ENCODE results near the gene NBEAL2.

Gene NBEAL2

DNA sequence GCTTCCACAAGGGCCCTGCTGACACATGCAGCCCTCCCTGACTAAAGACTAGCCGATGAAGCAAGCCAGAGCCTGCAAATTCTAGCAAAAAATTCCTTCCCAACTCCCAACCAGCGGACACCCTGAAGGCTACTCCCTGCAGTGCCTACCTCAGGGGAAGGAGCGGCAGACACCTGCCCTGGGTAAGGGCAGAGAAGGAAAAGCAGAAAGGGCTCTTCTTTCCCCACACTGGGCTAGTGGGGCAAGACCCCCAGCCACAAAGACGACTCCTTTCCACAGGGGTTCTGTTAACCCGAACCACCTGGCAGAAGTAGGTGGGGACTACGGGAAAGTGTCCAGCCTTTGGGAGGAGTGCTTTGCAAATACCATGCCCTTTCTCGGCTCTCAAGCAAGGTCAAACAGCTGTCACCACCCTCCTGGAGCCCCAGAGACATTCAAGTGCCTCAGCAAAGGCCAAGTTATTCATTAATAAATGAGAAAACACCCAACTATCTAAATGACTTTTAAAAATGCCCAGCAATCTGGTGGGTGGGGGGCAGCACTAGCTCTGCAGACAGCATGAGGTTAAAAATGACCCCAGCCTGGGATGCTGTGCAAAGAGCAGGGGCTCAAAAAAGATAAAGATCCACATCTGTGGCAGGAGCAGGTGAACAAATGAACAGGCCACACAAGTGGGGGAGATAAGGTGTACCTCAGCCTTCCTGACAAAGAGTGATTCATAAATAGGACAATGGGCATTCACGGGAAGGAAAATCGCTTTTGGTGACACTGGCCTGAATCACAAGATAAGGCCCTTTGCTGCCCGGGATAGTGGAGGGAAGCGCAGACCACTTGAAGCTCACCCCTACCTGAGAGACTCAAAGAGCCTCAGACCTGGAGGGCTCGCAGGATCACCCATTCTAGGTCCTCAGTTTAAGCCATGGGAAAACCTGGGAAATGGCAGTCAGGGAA is 36.0 kb upstream of the NBEAL2 start:
- DNase-seq (ENCODE audit: low read depth in 2 of 2), result no peak

DNA sequence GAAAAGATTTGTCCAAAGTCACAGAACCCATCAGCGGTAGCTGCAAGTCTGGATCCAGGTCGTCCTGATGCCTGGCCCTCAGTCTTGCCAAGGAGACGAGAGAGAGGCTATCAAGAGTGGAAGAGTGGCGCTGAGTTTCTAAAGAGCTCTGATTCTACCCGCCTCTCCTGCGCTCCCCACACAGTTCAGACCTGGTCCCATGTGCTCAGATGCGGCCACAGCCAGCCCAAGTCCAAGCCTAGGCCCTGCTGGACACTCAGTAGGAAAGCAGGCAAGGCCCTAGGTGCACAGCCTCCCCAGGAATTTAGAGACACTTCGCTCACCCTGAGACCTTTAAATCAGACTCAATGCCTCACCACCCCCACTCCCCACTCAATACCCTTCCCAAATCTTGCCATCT is 35.3 kb upstream of the NBEAL2 start:
- no peak for DNase-seq (ENCODE audit: low read depth in 2 of 2)

DNA sequence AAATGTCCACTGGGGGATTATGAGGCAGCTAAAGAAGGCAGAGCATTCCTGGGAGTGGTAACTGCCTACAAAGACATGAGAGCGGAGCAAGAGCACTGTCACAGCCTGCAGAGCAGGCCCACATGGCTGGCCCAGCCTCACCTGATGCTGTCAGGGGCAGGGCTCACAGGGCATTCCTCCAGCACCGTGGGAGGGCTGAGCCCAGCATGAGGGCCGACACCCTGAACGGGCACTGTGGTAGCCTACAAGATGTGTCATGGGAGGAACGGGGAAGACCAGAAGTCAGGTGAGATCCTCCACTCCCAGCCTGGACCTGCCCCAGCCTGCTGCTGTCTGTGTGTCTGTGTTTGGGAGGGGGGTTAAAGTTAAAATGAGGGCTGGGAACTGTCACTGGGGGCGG is 33.0 kb upstream of the NBEAL2 start:
- DNase-seq (ENCODE audit: low read depth in 2 of 2), result no peak

DNA sequence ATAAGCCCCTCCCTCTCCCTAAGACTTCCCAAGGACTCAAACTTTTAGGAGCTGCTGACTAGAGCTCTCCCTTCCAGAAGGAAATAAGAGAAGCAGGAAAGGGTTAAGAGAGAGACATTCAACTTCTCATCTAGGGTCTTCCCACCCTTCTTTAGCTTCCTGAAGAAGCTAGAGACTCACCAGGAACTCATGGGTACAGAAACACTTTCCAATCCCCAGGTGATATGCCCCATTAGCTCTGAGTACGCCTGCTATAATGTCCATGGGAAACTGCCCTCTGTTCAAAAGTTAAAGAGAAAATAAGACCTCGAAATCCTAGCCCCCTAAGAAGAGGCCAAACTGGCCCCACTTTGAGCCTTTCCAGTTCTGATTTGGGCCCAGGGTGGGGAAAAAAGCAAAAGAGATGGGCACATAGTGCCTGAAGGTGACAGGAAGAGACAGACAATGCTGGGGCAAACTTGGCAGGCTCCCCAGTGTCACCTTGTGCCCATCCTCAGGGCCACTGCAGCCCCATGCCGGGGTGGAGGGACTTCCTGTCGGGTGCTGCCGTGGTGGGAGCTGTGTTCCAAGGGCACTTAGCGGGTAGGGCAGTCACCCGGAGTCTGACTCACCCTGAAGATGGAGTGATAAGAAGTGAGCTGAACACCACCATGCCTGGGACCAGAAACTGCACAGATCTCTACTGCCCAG is 32.5 kb upstream of the NBEAL2 start:
- DNase-seq (ENCODE audit: low read depth in 2 of 2), result peak; percentile 53 to 57

DNA sequence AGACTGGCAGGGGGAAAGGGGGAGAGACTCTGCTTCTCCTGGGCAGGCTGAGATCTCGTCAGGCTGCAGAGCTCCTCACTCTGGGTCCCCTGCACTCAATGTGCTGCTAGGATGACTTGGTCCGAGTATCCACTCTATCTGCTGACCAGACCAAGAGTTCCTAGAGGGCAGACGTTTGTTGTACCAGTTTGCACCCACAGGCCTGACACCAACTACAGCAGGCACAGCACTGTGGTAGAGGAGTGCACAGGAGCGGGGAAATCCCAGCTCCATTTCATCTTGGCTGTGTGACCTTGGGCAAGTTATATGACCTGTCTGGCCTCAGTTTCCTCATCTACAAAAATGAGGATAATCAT is 31.9 kb upstream of the NBEAL2 start:
- no peak for DNase-seq (ENCODE audit: low read depth in 2 of 2)

DNA sequence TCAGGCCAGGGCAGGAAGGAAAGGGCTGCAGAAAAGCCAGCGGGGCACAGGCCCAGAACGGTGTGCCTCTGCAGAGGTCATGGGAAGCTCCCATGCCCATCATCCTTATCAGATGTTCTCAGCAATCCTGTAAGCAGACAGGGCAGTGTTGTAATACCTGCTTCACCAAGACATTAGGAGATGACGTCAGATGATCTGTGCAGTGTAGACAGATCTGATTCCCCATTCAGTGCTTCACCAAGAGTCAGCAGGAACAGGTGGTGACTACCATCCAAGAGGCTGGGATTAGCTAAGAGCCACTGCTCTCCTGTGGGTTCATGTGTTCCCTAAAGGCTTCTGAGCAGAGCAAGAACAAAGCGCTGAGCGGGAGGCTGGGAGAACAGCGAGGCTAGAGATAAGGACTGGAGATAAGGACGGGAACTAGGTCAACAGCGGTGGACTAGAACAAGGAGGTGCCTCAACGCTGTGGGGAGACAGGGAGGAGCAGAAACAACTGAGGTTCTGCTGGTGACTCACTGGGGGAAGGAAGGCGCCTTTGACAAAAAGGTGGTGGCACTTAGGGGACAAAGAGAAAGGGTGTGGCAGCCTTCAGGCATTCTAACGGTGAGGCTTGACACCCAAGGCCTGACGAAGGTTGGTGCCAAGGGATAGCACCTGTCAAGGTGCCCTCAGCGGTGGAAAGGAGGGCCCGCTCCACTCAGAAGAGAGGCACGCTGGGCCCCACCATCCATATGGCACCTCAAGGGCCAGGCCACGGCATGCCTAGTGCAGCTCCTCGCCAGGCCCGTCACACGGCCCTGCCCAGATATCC is 31.3 kb upstream of the NBEAL2 start:
- DNase-seq (ENCODE audit: low read depth in 2 of 2), result peak; percentile 51 to 53

DNA sequence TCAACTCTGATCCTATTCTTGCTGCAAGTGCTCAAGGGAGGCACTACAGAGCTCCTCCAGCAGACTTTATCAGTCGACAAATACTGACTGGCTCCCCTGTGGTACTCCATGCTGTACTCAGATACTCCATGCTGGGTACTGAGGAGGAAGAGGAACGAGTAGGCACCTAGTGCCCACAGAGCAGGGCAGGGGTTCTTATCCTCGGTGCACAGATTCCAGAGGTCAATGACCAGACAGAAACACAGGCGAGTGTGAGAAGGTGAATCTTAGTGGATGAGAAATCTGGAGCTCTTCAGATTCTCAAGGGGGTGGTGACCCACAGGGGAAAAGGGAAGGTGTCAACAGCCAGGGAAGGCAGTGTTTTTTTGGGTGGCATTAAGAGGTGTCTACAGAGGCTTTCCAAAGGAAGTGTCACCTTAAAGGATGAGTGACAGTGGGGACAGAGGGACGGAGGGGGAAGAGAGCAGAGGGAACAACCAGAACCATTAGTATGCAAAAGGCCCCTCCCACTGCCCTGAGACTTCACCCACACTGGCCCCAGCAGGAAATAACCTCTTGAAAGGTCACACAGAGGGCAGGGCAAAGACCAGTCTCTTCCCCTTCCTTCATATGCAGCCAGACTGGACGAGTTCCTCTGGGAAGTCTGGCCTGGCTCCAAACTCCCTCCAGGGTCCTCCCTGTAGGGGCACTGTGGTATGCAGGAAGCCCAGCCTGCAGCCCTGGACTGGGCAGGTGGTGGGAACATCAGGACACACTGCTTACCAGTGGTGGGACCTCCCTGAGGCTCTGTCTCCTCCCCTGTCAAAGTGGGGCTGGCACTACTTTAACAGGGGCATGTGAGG is 30.4 kb upstream of the NBEAL2 start:
- no peak for DNase-seq (ENCODE audit: low read depth in 2 of 2)

DNA sequence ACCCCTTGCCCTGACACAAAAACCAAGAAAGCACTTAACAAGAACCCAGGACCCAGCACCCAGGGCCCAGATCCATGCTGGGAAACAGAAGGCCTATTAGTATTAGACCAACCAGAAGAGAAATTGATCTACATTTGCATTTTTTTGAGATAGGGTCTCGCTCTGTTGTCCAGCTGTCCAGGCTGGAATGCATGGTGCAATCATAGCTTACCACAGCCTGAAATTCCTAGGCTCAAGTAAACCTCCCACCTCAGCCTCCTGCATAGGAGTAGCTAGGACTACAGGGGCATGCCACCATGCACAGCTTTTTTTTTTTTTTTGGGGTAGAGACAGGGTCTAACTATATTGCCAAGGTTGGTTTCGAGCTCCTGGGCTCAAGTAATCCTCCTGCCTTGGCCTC is 29.3 kb upstream of the NBEAL2 start:
- no peak for DNase-seq (ENCODE audit: low read depth in 2 of 2)

DNA sequence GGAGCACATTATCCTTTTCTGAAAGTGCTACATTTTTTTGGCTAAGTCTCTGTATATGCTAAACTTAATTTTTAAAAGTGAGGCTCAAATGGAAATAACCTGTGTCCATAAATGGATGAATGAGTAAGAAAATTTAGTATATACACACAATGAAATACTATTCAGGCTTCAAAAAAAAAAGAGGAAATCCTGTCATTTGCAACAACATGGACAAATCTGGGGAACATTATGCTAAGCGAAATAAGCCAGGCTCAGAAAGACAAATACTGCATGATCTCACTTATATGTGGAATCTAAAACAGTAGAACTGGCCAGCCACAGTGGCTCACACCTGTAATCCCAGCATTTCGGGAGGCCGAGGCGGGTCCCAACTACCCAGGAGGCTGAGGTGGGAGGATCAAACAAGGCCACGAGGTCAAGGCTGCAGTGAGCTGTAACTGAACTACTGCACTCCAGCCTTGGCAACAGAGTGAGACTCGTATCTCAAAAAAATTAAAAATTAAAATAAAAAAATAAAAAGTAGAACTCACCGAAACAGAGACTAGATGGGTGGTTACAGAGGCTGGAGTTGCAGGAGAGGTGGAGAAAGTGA is 28.7 kb upstream of the NBEAL2 start:
- DNase-seq (ENCODE audit: low read depth in 2 of 2), result no peak

DNA sequence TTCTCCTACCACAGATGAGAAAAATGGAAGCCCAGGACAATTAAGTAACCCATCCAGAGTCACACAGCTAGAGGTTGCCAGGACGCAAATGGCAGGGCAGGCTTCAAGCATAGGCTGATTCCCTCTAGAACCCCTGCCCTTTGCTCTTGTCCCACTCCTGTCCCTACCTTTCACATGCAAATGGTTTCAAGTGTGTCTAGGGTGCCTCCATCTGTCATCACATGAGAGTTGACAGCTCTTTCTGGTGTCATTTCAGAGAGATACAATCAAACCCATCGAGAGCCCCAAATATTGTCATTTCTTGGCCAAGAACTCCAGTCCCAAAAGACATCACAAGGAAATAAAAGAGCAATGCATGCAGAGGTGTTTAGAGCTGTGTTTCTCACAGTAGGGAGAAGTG is 26.7 kb upstream of the NBEAL2 start:
- no peak for DNase-seq (ENCODE audit: low read depth in 2 of 2)

DNA sequence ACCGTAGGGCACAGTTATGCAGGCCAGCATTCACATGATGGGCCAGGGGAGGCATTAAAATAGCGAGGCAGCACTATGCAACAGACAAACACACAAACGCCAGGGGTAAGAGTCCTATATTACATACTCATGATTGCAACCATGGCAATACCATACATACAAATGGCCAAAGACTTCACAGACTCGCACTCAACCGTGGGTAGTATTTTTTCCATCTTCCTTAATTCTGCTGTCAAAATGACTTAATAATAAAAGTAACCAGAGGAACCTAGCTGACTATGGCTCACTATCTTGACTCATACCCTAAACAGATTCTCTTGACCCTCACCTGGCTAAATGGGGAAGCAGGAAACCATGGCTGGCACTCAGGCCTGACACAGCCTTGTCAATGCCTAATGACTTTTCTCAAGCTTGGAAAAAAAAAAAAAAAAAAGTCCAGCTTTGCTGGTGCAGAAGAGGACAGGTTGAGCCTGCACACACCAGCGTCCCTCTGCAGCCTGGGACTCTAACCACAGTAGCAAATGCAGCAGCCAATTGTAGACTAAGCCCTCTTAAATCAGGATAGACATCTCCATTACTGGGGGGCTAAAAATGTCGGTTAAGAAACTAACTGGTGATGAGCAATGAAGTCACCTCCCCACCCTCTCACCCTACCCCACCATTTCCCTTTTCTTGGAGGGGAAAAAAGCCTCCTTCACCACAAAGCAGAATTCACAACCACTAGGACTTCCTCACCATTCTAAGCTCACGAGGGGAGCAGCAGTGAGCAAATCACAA is 26.0 kb upstream of the NBEAL2 start:
- DNase-seq (ENCODE audit: low read depth in 2 of 2), result no peak

DNA sequence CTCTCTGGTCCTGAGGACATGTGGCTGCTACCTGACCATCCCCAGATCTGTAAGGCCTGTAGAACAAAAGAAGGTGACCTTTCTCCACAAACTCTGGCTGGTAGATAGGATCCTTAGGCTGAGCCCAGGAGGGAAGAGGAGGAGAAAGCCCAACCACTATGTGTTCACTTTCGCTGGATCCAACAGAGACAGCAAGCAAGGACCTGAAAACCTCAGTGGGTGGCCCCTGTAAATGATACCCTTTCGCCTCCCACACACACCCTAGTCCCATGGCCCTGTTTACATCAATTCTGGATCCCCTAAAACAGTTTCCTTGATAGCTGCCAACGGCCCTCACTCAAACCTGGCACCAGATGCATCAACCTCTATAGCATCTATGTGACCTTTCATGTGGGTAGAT is 25.3 kb upstream of the NBEAL2 start:
- DNase-seq (ENCODE audit: low read depth in 2 of 2), result no peak

DNA sequence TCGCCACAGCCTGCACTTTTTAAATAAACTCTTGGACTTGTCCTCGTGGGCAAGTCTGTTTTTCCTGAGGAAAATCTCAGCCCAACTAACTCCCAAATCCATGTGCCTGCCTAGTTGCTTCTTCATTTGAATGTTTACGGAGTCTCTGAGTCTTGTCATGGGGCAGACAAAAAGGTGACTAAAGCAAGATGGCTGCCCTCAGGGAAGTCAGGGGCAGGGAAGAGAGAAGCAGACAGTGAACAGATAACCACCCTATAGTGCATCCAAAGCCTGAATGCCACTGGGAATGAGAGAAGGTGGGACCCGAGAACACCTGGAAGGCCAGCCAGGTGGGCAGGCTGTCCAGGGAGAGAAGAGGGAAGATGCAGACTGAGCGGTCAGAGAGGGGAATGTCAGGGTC is 24.3 kb upstream of the NBEAL2 start:
- DNase-seq (ENCODE audit: low read depth in 2 of 2), result no peak

DNA sequence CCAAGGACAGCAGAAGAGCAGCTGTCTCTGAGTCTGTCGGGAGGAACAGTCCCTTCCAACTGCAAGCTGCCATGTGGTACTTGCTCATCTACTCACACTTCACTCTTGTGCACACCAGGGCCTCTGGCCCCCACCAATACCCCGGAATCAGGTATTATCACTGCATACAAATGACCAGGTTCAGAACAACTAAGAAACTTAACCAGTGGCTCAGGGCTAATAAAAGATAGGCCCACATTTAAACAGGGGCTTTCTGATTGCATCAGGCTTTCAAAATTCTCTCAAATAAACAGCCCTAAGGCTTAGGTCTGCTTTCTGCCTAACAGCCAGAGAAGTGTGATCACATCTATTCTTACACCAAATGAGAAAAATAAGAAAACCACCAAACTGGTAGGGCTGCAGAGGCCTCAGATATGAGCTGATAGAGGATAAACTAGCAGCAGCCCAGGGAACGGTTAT is 23.6 kb upstream of the NBEAL2 start:
- DNase-seq (ENCODE audit: low read depth in 2 of 2), result no peak

DNA sequence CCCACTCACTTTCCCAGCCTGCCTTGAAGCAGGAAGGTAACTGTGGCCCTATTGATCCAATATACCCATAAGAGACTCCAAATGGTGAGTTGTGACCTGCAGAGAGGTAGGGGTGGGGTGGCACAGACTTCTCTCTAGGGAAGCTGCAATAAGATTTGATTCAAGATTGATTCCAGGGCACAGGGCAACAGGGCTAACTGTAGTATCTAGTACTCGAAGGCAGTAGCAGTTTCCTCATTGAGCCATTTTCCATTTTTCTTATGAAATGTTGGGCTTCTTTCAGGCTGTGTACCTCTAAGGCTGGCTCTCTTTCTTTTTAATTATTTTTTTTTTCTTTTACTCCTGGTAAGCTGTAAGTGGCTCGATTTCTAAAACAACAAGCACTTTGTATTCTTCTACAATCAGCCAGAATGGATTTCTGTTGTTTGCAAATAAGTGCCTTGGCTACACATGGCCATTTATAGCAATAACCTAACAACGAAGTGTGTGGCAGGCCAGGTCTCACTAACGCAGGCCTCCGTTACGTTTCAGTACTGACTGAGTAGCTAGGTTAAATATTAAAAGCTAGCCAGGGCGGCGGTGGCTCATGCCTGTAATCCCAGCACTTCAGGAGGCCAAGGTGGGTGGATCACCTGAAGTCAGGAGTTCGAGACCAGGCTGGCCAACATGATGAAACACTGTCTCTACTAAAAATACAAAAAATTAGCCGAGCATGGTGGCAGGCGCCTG is 22.2 kb upstream of the NBEAL2 start:
- no peak for DNase-seq (ENCODE audit: low read depth in 2 of 2)

DNA sequence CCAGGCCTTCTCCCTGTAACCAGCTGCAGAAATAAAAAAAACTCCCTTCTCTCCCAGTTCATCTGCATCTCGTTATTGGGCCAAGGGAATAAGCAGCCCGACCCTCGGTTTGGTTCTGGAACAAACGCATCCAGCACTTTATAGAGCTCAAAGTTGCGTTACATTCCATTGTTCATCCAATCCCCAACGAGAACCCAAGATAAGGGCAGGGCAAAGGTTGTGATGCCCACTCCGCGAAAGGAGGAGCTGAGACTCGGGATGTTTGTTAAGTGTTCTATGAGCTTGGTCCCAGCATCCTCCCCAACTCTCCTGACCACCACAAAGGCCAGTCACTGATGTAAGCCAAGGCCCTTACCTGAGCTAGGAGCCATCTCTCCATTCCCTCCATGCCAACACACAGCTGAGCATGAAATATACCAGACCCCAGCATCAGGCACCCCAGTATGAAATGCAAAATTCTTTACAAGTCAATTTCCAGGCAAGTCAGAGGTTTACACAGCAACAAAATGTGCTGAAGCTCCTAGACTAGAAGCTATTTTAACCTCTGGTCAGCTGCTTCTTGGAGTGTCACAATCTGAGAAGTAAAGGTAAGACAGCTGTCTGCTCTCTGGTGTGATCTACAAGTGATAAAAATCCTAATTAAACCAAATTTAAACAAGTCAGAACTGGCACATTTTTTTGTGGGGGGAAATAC is 20.9 kb upstream of the NBEAL2 start:
- DNase-seq (ENCODE audit: low read depth in 2 of 2), result no peak

DNA sequence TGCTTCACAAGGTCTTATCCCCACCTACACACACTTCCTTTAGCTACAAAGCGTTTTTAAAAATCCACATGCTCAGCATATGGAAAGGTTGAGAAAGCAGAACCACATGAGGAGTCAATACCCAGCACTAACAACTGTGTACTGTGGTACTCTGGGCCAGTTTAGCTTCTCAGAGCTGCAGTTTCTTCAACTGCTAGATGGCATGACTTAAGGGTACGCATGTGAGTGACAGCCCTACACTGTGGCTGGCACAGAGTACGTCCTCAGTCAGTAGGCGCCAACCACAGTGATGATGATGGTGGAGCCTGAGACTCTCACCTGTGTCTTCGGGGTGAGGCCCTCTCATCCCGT is 20.3 kb upstream of the NBEAL2 start:
- DNase-seq (ENCODE audit: low read depth in 2 of 2), result no peak

DNA sequence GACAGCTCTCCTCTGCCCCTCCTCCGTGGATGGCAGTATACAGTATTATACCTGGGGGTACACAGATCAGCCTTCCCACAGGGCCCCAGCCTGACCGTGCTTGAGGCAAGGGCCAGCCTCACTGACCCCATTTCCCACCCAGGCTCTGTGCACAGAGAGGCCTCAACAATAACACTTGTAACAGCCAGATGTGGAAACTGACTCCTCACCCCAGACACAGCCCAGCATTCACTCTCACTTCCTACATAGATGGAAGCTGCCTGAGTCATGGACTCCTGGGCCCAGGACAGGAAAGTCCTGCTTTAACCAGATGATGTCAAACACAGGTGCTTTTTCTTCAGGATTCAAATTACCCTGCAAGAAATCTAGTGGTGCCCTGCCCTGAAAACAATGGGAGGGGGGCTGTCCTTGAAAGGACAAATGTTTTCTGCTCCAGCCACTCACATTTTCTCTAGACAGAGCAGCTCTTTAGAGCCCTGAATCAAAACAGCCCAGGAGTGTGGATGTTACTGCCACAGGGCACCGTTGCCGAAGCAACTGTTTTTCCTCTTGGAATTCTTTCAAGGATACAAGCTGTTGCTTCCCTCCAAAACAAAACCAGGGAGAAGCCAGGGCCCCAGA is 19.3 kb upstream of the NBEAL2 start:
- no peak for DNase-seq (ENCODE audit: low read depth in 2 of 2)

DNA sequence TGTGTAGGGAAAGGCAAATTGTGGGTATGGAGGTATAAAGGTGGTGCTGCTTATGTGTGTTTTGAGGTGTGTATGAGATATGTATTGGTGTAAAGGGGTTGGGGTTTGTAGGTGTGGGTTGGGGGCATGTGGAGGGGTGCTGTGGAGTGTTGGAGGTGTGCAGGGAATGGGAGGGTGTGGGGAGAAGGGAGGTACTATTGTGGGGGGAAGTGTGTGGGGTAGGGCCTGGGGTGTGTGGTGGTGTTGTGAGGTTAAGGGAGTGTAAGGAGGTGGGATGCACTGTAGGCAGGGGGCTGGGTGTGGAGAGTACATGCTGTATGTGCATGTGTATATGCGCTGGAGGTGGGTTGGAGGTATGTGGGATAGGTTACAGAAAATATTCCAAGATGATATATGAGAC is 18.6 kb upstream of the NBEAL2 start:
- no peak for DNase-seq (ENCODE audit: low read depth in 2 of 2)

All from stimulated activated CD8-positive, alpha-beta memory T cell treated with anti-CD3 and anti-CD28 coated beads, Interleukin-2, amount 100 ng/mL, for 1 hour (primary cell).